8988T (cell line): ENCODE data around the gene NDUFAF3.
A peak's percentile ranks its signal among the peaks of the same experiment; 100 is the strongest.

Experiments
- DNase-seq: peaks from one replicate; pipeline ENCODE4 v3.0.0; 2011

NDUFAF3 gene

DNA sequence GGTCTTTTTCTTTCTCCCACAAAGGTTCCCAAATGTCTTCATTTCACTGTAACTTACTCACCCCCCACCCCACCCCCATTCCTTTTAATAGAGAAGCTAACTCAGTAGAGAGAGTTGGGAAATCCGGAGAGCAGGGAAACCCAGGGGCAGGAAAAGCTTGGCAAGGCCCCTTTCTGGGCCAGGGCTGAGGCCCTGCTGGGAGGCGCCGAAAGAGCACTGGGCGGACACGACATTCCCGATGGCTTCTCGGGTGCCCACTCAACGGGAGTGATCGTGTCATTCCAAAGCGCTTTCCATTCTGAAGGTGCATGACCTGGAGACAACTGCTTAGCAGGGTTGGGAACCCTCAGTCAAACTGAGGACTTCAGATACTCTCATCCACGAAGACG, 2.0 kb upstream of the NDUFAF3 start:
- no peak for DNase-seq

DNA sequence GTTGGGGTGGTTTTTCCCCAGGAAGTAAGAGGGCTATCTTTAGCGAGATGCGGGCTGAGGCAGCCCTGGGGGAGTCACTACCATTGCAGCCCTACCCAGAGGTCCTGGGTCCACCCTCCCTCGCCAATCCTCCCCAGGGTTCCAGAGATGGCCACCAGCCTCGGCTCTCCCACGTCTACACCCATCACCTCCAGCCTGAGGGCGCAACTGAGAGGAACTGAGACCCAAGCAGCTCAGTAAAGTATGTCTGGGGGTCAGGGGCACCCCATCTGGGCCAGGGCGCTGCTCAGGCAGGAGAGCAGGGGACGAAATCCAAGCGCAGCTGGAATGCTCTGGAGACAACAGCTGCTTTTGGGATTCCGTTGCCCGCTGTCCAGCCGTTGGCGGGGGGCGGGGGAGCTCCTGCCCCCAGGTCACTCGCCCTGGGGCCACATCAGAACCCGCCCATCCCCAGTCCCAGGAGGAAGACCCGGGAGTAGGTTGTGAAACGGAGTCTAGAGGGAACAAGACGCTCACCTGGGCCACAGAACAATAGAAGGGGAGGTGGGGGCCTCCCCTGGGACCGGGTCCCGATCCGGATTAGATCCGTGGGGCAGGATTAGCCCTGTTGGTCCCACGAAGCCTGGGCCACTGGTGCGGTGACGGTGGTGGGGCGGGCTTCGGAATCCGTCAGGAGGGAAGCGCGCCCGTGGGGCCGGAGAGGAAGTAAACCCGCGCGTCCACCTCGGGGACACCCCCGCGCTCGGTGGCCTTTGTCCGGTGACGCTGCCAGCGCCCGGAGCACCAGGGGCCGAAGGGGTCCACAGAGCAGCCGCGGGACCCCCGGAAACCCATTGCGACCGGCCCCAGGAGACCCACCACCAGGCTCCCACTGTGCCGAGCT, 1.4 kb upstream of the NDUFAF3 start:
- peak; percentile 59 for DNase-seq

DNA sequence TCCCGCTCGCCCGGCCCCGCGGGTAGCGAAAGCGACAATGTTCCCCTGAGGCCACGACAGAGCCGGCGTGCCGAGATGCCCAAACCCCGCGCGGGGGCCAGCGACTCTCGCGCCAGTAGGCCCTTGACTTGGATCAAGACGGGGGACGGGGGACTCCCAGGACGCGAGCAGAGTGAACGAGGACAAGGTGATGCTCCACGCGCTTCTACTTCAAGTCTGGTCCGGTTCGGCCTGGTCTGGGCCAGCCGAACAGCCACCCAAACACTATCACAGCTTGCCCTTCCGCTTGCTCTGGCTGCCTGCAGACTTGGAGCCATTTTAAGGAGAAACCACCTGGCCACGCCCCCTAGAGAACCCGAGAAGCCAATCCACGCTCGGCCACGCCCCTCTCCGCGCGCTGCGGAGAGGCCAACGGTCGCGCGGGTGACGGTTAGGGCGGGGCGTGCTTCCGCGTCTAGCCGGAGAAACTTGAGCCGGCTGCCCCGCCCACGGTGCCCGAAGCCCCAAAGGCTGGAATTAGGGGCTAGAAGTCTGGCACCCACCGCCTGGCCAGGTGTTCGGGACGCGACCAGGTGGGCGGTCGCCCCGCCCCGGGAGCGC, 608 bp upstream of the NDUFAF3 start:
- DNase-seq: peak; percentile 95

DNA sequence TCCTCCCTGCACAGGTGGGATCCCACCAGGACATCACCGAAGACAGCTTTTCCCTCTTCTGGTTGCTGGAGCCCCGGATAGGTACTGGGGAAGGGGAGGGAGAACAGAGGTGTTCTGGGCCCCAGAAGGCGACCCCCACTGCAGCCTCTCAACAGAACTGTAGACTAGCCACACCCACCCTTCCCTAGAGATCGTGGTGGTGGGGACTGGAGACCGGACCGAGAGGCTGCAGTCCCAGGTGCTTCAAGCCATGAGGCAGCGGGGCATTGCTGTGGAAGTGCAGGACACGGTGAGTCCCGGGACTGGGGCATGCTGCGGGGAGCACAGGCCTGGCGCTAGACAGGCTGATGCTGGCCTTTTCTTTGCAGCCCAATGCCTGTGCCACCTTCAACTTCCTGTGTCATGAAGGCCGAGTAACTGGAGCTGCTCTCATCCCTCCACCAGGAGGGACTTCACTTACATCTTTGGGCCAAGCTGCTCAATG, 809 bp downstream of the NDUFAF3 start:
- no peak for DNase-seq

DNA sequence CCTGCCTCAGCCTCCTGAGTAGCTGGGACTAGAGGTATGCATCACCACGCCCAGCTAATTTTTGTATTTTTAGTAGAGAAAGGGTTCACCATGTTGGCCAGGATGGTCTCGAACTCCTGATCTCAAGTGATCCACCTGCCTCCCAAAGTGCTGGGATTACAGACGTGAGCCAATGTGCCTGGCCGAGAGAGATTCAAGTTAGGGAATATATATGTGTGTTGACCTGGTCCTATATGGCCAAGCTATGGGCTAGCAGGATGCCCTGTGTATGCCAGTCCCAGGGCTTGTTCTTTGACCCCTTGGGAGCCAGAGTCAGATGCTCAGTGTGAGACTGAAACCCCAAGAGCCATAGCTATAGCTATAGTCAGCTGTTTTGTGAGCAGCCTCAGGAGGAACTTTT, 1.9 kb downstream of the NDUFAF3 start:
- no peak for DNase-seq

DNA sequence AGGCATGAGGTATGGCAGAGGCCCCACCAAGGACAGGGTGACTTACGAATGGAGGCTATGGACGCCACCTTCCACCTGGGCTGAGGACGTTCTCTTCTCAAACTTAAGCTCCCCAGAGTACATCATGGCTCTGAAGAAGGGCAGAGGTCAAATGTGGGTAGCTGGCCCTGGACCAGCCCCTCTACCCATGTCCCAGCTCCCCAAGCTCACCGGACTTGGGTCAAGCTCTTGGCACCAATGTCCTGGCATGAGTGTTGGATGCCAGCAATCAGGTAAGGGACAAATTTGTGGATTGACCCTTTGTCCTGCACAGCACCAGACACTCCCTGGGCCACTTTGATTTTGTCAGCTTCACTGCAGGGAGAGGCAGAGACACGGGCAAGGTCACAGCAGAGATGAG, 2.5 kb downstream of the NDUFAF3 start:
- no peak for DNase-seq

DNA sequence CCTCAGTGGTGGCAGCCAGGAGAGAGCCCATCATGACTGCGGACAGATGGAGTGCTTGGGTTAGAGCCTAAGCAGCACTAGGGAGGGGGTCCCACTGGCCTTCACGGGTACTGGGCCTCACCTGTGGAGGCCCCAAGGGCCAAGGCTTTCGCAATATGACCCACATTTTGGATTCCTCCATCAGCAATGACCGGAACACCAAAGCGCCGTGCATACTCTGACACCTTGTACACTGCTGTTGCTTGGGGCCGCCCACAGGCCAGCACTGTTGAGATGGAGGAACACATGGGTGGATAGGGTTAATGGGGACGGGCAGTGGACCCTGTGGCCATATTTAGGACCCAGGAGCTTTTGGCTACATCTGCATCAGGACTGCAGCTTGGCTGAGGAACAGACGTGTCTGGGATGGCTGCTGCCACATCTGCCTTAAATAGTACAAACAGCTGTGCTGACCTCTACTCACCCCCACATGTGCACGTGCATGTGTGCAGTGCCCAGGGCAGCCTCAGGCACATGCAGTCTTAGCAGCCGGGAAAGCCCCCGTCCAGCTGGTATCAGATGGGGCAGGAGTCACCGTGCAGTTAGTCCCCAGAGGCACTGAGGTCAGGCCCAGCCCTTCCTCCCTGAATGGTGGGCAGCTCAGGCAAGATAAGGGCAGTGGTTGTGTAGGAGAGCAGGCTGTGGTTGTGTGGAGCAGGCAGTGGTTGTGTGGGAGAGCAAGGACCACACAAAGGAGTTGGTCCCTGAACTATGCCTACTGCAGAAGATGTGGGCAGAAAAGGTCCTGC, 3.3 kb downstream of the NDUFAF3 start:
- no peak for DNase-seq

DNA sequence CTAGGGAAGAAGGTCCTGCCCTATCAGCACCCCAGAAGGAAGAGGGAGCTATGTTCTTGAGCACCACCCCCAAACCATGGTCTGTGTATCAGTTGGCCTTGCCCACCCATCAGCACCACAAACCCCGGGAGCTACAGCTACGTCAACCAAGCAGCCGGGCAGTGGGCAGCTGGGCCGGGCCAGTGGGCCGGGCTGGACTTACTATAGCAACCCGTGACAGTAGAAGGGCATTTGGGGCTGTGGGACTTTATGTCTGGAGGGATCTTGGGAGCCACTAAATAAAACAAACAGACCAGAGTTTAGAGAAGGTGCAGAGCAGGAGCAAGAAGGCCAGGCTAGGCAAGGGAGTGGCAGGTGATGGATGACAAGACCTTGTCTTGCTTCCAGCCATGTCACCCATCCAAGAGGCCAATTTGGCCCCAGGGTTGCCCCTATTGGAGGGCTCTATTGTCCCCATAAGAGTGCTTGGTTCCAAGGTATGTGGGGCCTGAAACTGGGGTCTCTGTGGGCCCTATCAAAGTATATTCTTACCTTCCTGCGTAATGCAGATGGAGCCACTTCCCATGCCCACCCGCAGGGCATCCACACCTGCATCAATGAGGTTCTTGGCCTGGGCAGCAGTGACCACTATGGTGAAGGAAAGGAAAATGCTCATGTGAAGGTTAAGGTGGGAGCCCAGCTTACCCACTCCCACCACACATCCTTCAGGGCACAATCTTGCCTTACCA, 4.0 kb downstream of the NDUFAF3 start:
- DNase-seq: no peak

DNA sequence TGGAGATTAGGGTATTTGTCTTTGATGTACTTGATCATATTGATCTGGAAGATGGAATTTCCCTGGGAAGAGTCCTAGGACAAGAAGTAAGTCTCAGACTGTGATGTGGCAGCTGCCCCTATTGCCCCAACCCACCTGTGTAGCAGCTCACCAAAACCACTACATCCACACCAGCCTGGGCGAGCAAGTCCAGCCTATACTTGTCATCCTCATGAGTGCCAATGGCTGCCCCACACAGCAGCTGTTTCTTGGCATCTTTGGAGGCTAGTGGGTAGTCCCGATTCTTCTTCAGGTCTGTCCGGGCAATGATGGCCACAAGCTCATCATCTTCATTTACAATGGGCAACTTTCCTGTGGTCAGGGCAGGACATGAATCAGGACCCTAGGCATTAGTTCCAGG, 4.6 kb downstream of the NDUFAF3 start:
- no peak for DNase-seq

DNA sequence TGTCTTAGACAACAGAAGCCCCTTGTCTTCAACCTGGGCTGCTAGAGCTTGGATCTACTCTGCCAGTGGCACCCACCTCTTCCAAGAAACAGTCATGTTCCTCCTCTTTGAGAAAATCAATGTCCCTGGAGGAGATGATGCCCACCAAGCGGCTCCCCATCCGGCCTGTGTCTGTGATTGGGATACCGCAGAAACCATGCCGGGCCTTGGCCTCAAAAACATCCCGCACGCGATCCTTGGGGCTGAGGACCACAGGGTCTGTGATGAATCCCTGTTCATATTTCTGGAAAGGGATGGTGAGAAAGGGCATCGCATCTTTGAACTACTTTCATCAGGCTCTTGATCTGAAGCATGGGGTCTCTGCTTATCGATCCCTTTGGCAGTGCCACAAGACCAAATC, 5.7 kb downstream of the NDUFAF3 start:
- DNase-seq: no peak

DNA sequence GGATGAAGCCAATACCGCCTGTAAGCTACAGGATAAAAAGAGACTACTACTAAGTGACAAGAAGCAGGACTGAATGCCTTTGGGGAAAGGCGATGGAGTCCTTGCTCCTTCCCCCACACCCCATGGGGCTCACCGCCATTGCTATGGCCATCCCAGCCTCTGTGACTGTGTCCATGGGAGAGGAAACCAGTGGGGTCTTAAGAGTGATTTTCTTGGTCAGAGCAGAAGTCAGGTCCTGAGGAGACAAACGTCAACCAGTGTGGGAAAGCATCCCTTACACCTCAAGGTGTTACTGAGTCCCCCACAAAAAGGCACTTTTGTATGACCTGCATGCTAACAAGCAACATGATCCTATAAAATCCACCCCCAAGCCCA, 6.4 kb downstream of the NDUFAF3 start:
- DNase-seq: no peak

DNA sequence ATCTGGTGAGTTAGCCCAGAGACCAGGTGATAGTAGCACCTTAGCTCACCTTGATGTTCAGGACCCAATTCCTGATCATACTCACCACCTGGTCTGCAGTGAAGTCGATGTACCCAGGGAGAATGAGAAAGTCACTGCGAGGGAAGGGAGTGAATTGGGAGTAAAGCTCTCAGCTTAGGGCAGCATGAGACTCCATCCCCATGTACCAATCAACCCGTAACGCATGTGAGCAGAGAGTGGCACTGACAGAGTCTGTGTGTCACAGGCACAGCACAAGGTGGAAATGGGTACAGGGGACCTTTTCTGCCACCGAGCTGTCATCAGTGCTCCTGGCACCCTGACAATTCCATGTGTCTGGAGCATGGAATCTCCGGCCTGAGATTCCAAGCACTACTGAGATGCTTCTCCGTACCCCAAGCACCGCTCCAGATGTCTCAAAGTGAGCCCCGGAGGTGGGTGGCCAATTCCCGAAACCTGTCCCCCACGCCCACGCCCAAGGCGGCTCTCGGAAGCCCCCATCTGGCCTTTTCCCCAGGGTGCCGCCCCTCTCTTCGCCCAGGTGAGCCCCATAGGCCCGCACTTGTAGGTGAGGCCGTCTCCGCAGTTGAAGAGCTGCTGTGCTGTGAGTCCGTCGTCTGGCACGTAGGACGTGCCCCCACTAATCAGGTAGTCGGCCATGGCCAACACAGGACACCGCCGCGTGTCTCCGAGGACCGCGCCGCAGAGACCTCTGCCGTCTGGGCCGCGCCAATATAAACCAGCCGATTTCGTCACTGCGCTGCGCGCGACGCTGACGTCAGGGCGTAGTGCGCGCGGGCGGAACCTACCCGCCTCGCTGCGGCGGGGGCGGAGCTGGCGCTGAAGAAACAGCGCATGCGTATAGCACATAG, 7.0 kb downstream of the NDUFAF3 start, which contains the start of gene IMPDH2:
Gene IMPDH2 (minus strand): TSS at position 726 of the 890 bp plus-strand sequence. CDS start 48 bp downstream, at position 678.
- no peak for DNase-seq

DNA sequence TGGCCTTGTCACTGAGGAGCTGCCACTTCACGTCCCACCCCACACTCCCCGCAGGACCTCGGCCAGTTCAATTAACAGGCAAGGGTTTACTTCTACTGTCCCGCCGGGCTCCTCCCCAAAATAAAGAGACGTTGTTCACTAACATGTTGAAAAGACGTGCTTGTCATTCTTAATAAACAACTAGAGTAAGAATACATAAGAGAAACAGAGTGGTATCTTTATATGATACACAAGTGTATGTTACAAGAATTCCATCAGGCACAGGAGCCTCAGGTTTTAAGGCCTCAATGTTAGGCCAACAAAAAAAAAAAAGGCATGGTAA, 7.6 kb downstream of the NDUFAF3 start:
- no peak for DNase-seq

DNA sequence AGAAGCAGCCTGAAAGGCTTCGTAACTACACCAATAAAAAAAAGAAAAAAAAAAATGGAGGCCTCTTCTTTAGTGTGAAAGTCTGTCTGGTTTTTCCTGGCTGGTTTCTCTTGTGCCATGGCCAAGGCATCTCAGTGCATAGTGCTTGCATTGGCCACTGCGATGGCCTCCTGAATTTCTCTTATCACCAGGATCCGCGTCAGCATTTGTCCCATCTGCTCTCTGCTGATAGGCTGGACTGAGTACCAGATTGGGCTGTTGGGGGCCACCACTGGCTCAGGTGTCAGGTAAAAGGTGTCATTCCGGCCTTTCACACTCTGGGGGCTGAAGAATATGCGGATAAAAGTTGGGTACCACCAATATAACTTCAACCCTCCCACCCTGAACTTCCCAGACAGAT, 8.4 kb downstream of the NDUFAF3 start:
- no peak for DNase-seq

DNA sequence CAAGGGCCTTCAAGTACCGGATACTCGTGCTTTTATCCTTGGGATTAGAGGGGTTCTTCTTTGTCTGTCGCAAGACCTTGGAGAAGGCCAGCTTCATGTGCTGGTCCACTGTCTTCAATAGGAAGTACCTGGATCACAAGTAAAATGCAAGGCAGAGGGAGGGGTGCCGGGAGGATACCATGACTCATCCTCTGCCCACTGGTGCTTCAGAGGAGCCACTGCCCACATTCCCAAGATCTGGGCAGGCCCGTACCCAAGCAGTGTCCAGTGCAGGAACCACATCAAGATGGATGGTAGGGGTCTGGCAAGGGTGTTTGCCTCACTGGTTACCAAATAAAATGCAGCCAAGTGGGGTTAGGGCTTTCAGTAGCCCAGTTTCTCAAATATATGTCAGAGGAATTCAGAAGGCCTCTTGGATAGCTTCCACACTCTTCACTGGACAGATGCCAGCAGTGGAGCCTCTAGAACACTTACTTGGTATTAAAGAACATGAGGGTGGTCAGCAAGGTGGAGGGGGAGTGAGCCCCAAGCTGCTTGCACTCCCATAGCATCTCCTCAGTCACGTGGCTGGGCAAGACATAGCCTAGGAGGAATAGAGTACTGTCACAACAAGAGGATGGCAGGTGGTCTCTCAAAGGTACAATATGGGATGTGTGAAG, 10.9 kb downstream of the NDUFAF3 start:
- DNase-seq: no peak

DNA sequence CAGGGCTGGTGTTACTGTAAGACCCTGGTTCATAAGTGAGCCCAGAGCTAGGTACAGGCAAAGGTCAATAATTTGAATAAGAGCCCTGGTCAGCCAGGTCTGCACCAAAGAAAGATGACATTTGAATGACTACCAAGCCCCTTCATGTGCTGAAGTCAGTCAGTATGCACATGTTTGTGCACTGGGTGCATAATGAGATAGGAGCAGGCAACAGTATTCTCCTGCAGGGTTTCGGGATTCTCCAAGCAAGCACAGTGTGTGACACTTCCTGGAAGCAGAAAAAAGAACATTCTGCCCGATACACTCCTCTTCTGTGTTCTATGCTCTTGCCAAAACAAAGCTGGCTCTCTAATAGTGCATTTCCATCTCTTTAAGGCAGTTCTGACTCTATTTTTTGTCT, 12.7 kb downstream of the NDUFAF3 start:
- no peak for DNase-seq

DNA sequence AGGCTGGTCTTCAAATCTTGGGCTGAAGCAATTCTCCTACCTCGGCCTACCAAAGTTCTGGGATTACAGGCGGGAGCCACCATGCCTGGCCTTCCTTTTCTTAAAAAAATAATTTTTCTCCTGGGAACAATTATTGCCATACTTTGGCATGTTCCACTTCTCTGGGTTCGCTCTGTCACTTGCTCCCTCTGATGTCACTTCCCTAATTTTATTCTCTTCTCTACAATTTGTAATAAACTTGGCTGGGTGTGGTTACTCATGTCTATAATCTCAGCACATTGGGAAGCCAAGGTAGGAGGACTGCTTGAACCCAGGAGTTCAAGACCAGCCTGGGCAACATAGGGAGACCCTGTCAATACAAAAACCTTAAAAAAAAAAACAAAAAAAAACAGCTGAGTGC, 13.4 kb downstream of the NDUFAF3 start:
- DNase-seq: no peak

DNA sequence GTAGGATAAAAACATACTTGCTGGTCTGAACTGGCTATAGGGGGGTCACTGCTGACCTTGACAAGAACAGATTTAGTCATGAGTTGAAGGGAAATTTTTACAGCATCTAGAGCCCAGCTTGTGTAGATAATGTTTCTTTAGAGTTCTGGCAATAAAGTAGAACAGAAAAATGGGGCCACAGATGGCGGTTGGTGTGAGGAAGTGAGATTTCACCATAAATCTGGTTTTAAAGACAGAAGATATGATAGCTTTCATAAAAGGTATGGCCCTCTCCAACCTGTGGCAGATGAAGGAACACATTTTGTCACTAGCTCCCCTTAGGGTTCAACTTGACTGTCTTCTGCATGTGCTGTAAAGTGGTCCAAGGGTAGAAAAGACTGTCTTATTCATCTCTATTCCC, 31.6 kb downstream of the NDUFAF3 start:
- no peak for DNase-seq

DNA sequence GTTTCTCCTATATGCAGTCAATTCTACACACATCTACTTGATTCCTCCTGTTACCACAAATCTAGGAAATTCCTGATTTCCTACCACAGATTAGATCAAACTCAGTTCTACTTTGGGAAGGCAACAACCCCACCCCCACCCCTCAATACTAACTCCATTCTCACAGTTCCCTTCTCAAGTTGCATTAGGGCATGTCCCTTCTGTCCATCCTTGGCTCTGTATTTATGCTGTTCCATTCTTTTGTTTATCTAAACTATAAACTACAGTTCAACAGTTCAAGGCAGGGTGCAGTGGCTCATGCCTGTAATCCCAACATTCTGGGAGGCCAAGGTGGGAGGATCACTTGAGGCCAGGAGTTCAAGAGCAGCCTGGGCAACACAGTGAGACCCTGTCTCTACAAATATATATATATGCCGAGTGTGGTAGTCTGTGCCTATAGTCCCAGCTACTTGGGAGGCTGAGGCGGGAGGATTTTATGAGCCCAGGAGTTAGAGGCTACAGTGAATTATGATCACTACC, 32.5 kb downstream of the NDUFAF3 start:
- no peak for DNase-seq

DNA sequence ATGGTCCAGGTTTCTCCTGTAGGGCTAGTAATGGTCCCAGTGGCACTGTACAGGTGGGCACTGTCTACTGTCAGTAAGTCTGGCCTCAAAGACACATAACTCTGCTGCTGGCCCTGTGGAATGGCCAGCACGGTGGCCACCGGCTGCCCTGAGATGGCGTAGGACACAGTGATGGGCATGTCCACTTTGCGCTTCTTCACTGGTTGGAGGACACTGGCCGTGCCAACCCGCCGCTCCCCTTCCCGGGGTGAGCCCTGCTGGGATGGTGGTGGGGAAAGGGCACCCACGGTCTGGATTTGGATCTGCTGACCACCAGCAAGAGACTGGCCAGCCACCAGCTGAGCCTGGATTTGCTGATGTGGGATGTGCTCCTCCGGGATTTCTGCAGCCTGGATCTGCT, 35.3 kb downstream of the NDUFAF3 start:
- DNase-seq: no peak

DNA sequence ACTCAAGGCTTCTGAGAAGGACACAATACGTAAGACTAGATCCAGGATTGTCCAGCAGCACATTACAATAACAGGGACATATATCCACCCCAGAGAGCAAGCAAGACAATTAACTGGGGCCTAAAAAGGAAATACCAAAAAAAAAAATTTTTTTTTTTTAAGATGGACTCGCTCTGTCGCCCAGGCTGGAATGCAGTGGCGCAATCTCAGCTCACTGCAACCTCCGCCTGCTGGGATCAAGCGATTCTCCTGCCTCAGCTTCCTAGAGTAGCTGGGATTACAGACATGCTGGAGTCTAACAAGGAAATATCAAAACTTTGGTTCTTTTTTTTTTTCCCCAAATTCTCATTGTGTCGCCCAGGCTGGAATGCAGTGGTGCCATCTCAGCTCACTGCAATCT, 36.1 kb downstream of the NDUFAF3 start:
- no peak for DNase-seq
